ENCODE results near the gene ARHGEF38.

- no peak for TF ChIP-seq CTCF (IDR thresholded peaks at IDR 0.05; ENCODE audit: low read length)
- TF ChIP-seq EZH2 (IDR thresholded peaks at IDR 0.05; ENCODE audit: borderline replicate concordance, low read length), result no peak
These were observed 46.4 kb downstream of the ARHGEF38 start for GRCh38 chr4:105598787-105599186.

All from OCI-LY1 (cell line).